MCF 10A (cell line): ENCODE data around the gene EXOC4. TPM values are rescaled to one million over a fixed set of nuclear protein-coding genes. Genes with fewer than 3 reads are reported as not detected.
A peak's percentile ranks its signal among the peaks of the same experiment; 100 is the strongest.

ENCODE experiments used
- BruUV-seq: library from RNA; stranded (reverse); fragments of 400-500 nt; replicated peaks from 2 replicates; lab custom pipeline; 2021; lab: Mats Ljungman, UMichigan
- CTCF ChIA-PET: fragments of 300-600 bp; sonication (Branson Sonifier 250); formaldehyde crosslinking; extraction: SDS; loops from one replicate; lab custom pipeline; 2021; ENCODE audit warnings: antibody characterized with exemption, inconsistent platforms; lab: Yijun Ruan, JAX
- POLR2A ChIA-PET: fragments of 300-600, 350-650 bp; sonication (Branson Sonifier 250); formaldehyde crosslinking; extraction: SDS; loops from one replicate; lab custom pipeline; 2020; ENCODE audit warnings: antibody characterized with exemption, inconsistent platforms; lab: Yijun Ruan, JAX
- DNase-seq: peaks from one replicate; pipeline ENCODE4 v3.0.0-alpha.2; 2018; ENCODE audit not compliant: unreplicated experiment
- H3K27ac Mint-ChIP-seq: one replicate; pipeline ENCODE4 v1.8.0; 2022; ENCODE audit warnings: mild to moderate bottlenecking, low read depth, mixed read lengths; ENCODE audit not compliant: unreplicated experiment
- H3K27me3 Mint-ChIP-seq: one replicate; pipeline ENCODE4 v1.8.0; 2022; ENCODE audit warnings: mixed read lengths; ENCODE audit not compliant: insufficient read depth, unreplicated experiment
- H3K36me3 Mint-ChIP-seq: one replicate; pipeline ENCODE4 v1.8.0; 2022; ENCODE audit warnings: mild to moderate bottlenecking, moderate library complexity, mixed read lengths; ENCODE audit not compliant: insufficient read depth, unreplicated experiment
- H3K4me1 Mint-ChIP-seq: one replicate; pipeline ENCODE4 v1.8.0; 2022; ENCODE audit warnings: mixed read lengths; ENCODE audit not compliant: insufficient read depth, unreplicated experiment
- H3K4me3 Mint-ChIP-seq: one replicate; pipeline ENCODE4 v1.8.0; 2022; ENCODE audit warnings: mild to moderate bottlenecking, moderate library complexity, mixed read lengths; ENCODE audit not compliant: unreplicated experiment
- H3K9me3 Mint-ChIP-seq: one replicate; pipeline ENCODE4 v1.8.0; 2022; ENCODE audit warnings: mixed read lengths; ENCODE audit not compliant: unreplicated experiment
- CTCF ChIP-seq: fragments of 200-600 bp; IDR thresholded peaks from one replicate; pipeline ENCODE4 v1.8.0; 2022; ENCODE audit warnings: antibody characterized with exemption, mild to moderate bottlenecking; ENCODE audit not compliant: unreplicated experiment
- intact Hi-C: fragments of 100-400 bp; cut with micrococcal nuclease; formaldehyde crosslinking; loops from 2 replicates; pipeline ENCODE4 v1.14.1; 2022
- total RNA-seq: library from RNA; stranded (reverse); gene quantifications from 2 replicates; pipeline ENCODE4 v1.2.3, GENCODE V29; 2022

EXOC4 gene
- total RNA-seq, 1 experiment from 2014 or later: 105 TPM

- BruUV-seq: no TSS peak
- ChIA-PET CTCF (interaction anchor here (1.0 kb wide), 1 partner anchor 80 kb away, joined by 3 read pairs; no protein-coding TSS in a partner anchor), POLR2A (no interaction called here)
- intact Hi-C loops: no loop called here
- Mint-ChIP-seq H3K27ac (no peak overlapping the region), H3K9me3 (no peaks in the 10 kb centered on the region), H3K4me1 (peaks cover 15% of the 10 kb centered on the region), H3K36me3 (peaks cover 5% of the 10 kb centered on the region), H3K4me3 (no peak overlapping the region), H3K27me3 (no peaks in the 10 kb centered on the region)
- TF ChIP-seq CTCF: no peak
- no peak for DNase-seq
Measured at GRCh38 chr7:133570321-133570720, 317.4 kb downstream of the EXOC4 start.

DNA sequence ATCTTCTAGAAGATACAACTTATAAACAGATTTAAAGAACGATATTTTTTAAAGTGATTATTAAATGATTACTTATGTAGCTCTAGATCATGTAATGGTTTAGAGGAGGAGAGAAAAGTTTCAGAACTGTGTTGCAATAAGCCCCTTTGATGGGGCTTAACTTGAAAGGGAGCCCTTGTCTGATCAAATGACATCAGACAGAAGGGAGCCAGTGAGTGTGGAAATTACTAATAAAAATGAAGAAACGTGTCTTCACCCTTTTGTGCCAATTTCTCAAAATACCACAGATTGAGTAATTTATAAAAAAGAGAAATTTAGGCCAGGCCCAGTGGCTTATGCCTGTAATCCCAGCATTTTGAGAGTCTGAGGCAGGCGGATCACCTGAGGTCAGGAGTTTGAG, 318.2 kb downstream of the EXOC4 start:
- H3K4me3 Mint-ChIP-seq: no peak overlapping the region
- POLR2A ChIA-PET: no interaction called here
- H3K27ac Mint-ChIP-seq: no peak overlapping the region
- BruUV-seq: no TSS peak
- CTCF ChIA-PET: interaction anchor here (1.0 kb wide), 1 partner anchor 79 kb away, joined by 3 read pairs; no protein-coding TSS in a partner anchor
- no peak for TF ChIP-seq CTCF
- no peaks in the 10 kb centered on the region for H3K27me3 Mint-ChIP-seq
- peaks cover 15% of the 10 kb centered on the region for H3K4me1 Mint-ChIP-seq
- intact Hi-C loops: no loop called here
- peaks cover 5% of the 10 kb centered on the region for H3K36me3 Mint-ChIP-seq
- peak; percentile 16 for DNase-seq
- H3K9me3 Mint-ChIP-seq: no peaks in the 10 kb centered on the region

DNA sequence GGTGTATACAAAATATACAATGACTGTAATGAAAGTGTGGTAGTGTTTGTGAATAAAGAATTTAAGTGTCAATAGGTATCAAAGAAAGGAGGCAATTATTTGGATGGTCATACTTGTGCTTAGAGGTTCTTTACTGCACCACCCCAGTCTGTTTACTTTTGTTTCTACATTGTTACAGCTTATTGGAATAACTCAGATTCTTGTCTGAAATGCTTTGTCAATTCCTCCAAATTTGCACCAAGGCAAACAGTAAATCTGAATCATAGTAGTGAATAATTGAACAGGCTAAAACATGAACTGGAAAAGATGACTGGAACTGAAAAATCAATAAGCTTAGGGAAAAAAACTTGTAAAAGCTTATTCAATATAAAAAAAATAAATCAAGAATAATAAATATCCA, 319.2 kb downstream of the EXOC4 start:
- POLR2A ChIA-PET: interaction anchor here (0.9 kb wide), 1 partner anchor 59 kb away, joined by 3 read pairs; no protein-coding TSS in a partner anchor
- no peaks in the 10 kb centered on the region for H3K9me3 Mint-ChIP-seq
- H3K27ac Mint-ChIP-seq: no peak overlapping the region
- no peak for DNase-seq
- peaks cover 15% of the 10 kb centered on the region for H3K4me1 Mint-ChIP-seq
- intact Hi-C loops: no loop called here
- no peaks in the 10 kb centered on the region for H3K27me3 Mint-ChIP-seq
- CTCF ChIA-PET: interaction anchor here (0.5 kb wide), 1 partner anchor 569 kb away, joined by 3 read pairs; no protein-coding TSS in a partner anchor
- no TSS peak for BruUV-seq
- TF ChIP-seq CTCF: no peak
- H3K36me3 Mint-ChIP-seq: peaks cover 5% of the 10 kb centered on the region
- H3K4me3 Mint-ChIP-seq: no peak overlapping the region

- Mint-ChIP-seq H3K9me3 (no peaks in the 10 kb centered on the region), H3K4me1 (peaks cover 15% of the 10 kb centered on the region), H3K27ac (no peak overlapping the region), H3K27me3 (no peaks in the 10 kb centered on the region), H3K4me3 (no peak overlapping the region), H3K36me3 (peaks cover 5% of the 10 kb centered on the region)
- no peak for DNase-seq
- ChIA-PET POLR2A (interaction anchor here (0.9 kb wide), 1 partner anchor 60 kb away, joined by 3 read pairs; no protein-coding TSS in a partner anchor), CTCF (no interaction called here)
- no TSS peak for BruUV-seq
- intact Hi-C loops: no loop called here
- no peak for TF ChIP-seq CTCF
Measured at GRCh38 chr7:133572843-133573242, 320.0 kb downstream of the EXOC4 start.
